Spinal cord (tissue), 10 donors: ENCODE results near the gene ZNF330. TPM values are rescaled to one million over a fixed set of nuclear protein-coding genes. Genes with fewer than 3 reads are reported as not detected.
"Not testable (repeated sequence)": the region's sequence is repeated elsewhere in the genome, so short reads cannot be mapped to it uniquely, and the experiment has no call there.

Experiments used
- DNase-seq, 6 donors: peaks; one replicate each; pipeline versions ENCODE4 v3.0.0 to v3.0.0-alpha.2; 2013 to 2015; ENCODE audit warnings: low spot score in 6 of 6, low read depth in 4 of 6
- H3K27ac ChIP-seq: one replicate; pipeline ENCODE4 v1.5.1; 2013; ENCODE audit warnings: low read depth, low read length, control low read depth
- H3K27me3 ChIP-seq: one replicate; pipeline ENCODE4 v1.6.1; 2013; ENCODE audit warnings: low read length; ENCODE audit not compliant: control insufficient read depth, insufficient read depth
- H3K36me3 ChIP-seq: one replicate; pipeline ENCODE4 v1.6.1; 2013; ENCODE audit warnings: low read length; ENCODE audit not compliant: control insufficient read depth, insufficient read depth
- H3K4me1 ChIP-seq: one replicate; pipeline ENCODE4 v1.6.1; 2013; ENCODE audit warnings: low read length; ENCODE audit not compliant: control insufficient read depth, insufficient read depth
- H3K4me3 ChIP-seq: one replicate; pipeline ENCODE4 v1.5.1; 2013; ENCODE audit warnings: low read depth, low read length, control low read depth
- H3K9me3 ChIP-seq: one replicate; pipeline ENCODE4 v1.6.1; 2013; ENCODE audit warnings: low read length; ENCODE audit not compliant: control insufficient read depth, insufficient read depth
- WGBS: methylation state at CpG from one replicate; pipeline ENCODE4 v1.1.5; 2013; ENCODE audit warnings: missing lambda C conversion rate; ENCODE audit not compliant: insufficient coverage; 5-methylcytosine and 5-hydroxymethylcytosine counted together
- polyA plus RNA-seq, 2 donors: library from polyadenylated mRNA; unstranded; fragments of 120-200 nt; gene quantifications; one replicate each; pipeline ENCODE4 v1.2.1, GENCODE V29; 2013; ENCODE audit not compliant: insufficient read length in 2 of 2
- total RNA-seq, 2 donors: library from RNA; depleted of rRNA in 1 of 2; stranded (reverse); fragments of 120-200 nt in 1 of 2; fragments of >200 nt in 1 of 2; gene quantifications; one replicate each; pipeline versions ENCODE4 v1.2.3 to v1.2.4, GENCODE V29; 2013 to 2014
- donor health status: healthy.

The ZNF330 gene
- total and polyA plus RNA-seq, 4 donors = 24.3 to 43.5 (median 36.6) TPM

DNA sequence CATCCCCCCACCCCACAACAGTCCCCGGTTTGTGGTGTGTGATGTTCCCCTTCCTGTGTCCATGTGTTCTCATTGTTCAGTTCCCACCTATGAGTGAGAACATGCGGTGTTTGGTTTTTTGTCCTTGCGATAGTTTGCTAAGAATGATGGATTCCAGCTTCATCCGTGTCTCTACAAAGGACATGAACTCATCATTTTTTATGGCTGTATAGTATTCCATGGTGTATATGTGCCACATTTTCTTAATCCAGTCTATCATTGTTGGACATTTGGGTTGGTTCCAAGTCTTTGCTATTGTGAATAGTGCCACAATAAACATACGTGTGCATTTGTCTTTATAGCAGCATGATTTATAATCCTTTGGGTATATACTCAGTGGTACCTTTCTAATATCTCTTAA, 6.6 kb downstream of the ZNF330 start:
- not testable (repeated sequence) for H3K9me3 ChIP-seq, H3K36me3 ChIP-seq, DNase-seq, H3K27ac ChIP-seq, H3K4me3 ChIP-seq, H3K27me3 ChIP-seq, H3K4me1 ChIP-seq
- no CpG with 5 or more reads among the region's 5 CpGs for WGBS

DNA sequence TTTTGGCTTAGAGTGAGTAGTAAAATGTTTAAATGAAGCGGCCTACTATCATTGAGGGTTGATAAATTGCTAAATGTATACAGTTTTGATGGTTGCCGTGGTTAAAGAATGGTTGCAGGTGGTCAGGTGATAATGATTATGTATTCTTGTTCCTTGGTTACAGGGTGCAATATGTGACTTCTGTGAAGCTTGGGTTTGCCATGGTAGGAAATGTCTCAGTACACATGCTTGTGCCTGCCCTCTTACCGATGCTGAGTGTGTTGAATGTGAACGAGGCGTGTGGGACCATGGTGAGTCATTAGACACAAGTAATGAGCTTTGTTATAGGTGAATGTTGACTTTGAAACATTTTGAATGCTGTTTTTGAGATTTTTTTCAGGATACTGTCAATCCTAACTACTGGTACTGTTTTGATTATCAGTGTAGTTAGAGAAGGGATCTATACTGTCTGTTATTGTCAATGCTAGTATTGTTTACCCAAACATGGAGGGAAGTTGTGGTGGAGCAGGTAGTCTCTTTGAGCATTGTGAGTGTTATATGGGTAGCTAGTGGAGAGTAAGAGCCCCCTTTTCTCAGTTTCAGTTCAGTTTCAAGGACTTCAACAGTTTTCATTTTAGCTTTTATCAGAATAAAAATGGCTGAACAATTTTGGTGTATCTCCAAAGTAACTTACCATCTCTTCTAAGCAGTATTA, 8.9 kb downstream of the ZNF330 start:
- Histone ChIP-seq H3K9me3 (no peaks in the 10 kb centered on the region), H3K4me3 (no peak overlapping the region), H3K27me3 (no peaks in the 10 kb centered on the region), H3K4me1 (no peaks in the 10 kb centered on the region), H3K36me3 (peaks cover 4% of the 10 kb centered on the region), H3K27ac (no peak overlapping the region)
- no peak for DNase-seq
- WGBS = 86% methylated on average over 5 of the region's 5 CpGs

DNA sequence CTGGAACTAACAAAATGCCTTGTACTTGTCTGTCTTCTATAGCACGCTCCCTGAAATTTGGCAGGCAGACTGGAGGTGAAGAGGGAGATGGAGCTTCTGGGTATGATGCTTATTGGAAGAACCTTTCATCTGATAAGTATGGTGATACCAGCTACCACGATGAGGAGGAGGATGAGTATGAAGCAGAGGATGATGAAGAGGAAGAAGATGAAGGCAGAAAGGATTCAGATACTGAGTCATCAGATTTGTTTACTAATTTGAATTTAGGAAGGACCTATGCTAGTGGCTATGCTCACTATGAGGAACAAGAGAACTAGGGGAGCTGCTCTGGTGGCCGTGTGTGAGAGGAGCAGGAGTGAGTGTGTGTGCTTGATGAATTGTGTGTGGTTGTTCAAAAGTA, 13.0 kb downstream of the ZNF330 start:
- no peak for DNase-seq
- Histone ChIP-seq H3K4me1 (no peaks in the 10 kb centered on the region), H3K4me3 (no peak overlapping the region), H3K9me3 (no peaks in the 10 kb centered on the region), H3K27ac (no peak overlapping the region), H3K36me3 (peaks cover 4% of the 10 kb centered on the region), H3K27me3 (no peaks in the 10 kb centered on the region)
- 94% methylated on average over 3 of the region's 3 CpGs for WGBS

DNA sequence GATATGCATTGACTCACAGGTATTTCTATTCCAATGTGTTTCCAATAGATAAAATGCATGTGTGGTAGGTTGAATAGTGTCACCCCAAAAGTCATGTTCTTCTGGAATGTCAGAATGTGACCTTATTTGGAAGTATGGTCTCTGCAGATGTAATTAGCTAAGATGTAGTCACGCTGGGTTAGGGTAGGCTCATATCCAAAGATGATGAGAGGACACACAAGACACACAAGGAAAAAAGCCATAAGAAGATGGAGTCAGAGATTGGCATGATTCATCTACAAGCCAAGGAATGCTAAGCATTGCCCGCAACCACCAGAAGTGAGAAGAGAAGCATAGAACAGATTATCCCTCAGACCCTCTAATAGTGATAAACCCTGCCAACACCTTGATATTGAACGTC, 17.5 kb downstream of the ZNF330 start:
- Histone ChIP-seq H3K27me3 (no peaks in the 10 kb centered on the region), H3K4me3 (no peak overlapping the region), H3K36me3 (peaks cover 4% of the 10 kb centered on the region), H3K9me3 (no peaks in the 10 kb centered on the region), H3K27ac (no peak overlapping the region), H3K4me1 (no peaks in the 10 kb centered on the region)
- 43% methylated on average over 1 of the region's 3 CpGs for WGBS
- DNase-seq = no peak

DNA sequence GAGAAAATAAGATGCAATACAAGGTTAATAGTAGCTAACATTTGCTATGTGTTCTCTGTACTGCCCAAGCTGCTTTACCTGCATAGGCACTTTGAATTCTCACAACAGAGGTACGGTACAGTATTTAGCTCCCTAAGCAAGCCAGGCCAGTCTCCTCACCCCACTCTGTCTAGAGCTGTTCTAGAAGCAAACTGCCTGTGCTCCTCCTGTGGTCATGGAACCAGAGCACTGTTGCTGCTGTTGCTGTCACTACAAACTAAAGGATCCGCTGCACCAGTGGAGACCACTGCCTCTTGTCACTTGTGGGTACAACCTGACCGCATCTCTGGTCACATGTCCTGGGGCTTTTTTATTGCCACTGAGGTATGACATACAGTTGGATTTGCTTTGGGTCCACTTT, 19.6 kb downstream of the ZNF330 start:
- H3K36me3 ChIP-seq = no peaks in the 10 kb centered on the region
- no peak overlapping the region for H3K4me3 ChIP-seq
- no peak overlapping the region for H3K27ac ChIP-seq
- DNase-seq = no peak
- H3K9me3 ChIP-seq = no peaks in the 10 kb centered on the region
- 90% methylated on average over 2 of the region's 3 CpGs for whole genome bisulfite sequencing
- no peaks in the 10 kb centered on the region for H3K4me1 ChIP-seq
- H3K27me3 ChIP-seq = no peaks in the 10 kb centered on the region

DNA sequence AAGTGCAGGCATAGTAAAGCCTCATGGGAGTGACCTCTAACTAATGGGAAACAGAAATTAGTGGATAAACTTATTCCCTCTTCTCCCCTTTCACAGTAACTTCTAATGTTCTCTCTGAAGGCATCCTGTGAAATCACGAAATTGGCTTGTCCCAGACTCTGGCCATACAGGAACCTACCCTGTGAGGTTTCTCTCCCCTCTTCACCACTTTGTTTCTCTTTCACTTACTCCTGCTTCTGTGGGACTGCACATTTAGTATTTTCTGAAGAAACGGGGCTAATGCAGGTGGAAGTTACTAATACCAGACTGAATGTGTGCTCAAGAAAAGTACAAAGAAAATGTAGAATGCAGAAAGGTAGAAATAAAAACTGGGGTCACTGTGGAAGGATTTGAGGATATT, 20.0 kb downstream of the ZNF330 start:
- 91% methylated on average over 2 of the region's 2 CpGs for WGBS
- Histone ChIP-seq H3K4me3 (no peak overlapping the region), H3K4me1 (no peaks in the 10 kb centered on the region), H3K9me3 (no peaks in the 10 kb centered on the region), H3K27me3 (no peaks in the 10 kb centered on the region), H3K27ac (no peak overlapping the region), H3K36me3 (no peaks in the 10 kb centered on the region)
- DNase-seq = no peak

DNA sequence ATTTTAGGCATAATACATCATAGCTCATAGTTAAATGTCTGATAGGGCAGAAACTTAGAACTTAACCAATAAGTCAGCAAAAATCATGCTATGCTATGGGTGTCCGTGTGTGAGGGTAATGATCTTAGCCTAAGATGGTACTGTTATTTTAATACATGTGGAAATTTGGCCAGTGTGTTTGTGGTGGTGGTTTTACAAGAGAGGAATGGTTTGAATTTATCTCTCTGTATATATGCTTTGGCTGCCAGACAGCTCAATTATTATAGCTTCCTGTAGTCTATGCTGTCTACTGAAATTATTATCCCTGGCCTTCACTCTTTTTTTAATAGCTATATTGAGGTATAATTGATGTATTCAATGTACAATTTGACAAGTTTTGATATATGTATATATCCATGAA, 21.3 kb downstream of the ZNF330 start:
- no peak overlapping the region for H3K4me3 ChIP-seq
- no peak overlapping the region for H3K27ac ChIP-seq
- no peak for DNase-seq
- no peaks in the 10 kb centered on the region for H3K36me3 ChIP-seq
- no CpG with 5 or more reads among the region's 1 CpG for WGBS
- no peaks in the 10 kb centered on the region for H3K27me3 ChIP-seq
- no peaks in the 10 kb centered on the region for H3K4me1 ChIP-seq
- no peaks in the 10 kb centered on the region for H3K9me3 ChIP-seq

DNA sequence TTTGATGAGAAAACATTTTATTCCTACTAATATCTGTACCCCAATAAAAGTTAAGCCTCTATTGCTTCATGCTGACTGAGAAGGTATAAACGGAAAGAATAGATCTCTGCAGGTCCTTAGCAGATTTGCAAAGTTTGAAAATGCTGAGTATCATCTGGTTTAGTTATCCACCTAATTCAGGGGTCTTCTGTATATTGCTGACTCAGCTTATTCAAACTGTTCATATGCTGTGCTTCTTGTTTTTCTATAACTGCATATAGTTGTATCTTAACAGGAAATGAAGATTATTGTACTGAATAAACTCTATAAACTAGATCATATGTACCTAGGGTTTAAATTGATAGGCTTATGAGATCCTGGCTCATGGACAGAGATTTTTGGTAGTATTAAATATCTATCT, 23.7 kb downstream of the ZNF330 start:
- Histone ChIP-seq H3K9me3 (no peaks in the 10 kb centered on the region), H3K27ac (no peak overlapping the region), H3K27me3 (no peaks in the 10 kb centered on the region), H3K4me3 (no peak overlapping the region), H3K36me3 (no peaks in the 10 kb centered on the region), H3K4me1 (no peaks in the 10 kb centered on the region)
- no CpG with 5 or more reads among the region's 1 CpG for WGBS
- no peak for DNase-seq

DNA sequence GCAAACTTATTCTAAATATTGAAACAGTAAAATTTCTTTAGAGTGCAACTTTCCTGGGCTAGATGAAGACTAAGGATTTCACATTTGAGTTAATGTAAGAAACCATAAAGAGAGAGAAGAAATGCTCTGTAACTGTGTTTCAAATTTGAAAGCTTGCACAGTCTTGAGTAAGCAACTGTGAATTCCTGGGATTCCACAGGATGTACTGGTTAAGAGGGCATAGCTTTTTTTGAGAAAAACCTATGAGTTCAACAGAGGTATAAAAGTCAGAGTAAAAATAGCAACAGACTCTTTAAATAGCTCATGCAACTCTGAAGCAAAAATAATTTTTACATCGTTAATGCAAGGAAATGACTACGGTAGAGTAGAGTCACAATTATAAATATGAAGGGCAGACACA, 25.5 kb downstream of the ZNF330 start:
- WGBS = no CpG with 5 or more reads among the region's 2 CpGs
- no peaks in the 10 kb centered on the region for H3K36me3 ChIP-seq
- no peaks in the 10 kb centered on the region for H3K4me1 ChIP-seq
- DNase-seq = no peak
- no peaks in the 10 kb centered on the region for H3K27me3 ChIP-seq
- H3K4me3 ChIP-seq = no peak overlapping the region
- H3K27ac ChIP-seq = no peak overlapping the region
- no peaks in the 10 kb centered on the region for H3K9me3 ChIP-seq

DNA sequence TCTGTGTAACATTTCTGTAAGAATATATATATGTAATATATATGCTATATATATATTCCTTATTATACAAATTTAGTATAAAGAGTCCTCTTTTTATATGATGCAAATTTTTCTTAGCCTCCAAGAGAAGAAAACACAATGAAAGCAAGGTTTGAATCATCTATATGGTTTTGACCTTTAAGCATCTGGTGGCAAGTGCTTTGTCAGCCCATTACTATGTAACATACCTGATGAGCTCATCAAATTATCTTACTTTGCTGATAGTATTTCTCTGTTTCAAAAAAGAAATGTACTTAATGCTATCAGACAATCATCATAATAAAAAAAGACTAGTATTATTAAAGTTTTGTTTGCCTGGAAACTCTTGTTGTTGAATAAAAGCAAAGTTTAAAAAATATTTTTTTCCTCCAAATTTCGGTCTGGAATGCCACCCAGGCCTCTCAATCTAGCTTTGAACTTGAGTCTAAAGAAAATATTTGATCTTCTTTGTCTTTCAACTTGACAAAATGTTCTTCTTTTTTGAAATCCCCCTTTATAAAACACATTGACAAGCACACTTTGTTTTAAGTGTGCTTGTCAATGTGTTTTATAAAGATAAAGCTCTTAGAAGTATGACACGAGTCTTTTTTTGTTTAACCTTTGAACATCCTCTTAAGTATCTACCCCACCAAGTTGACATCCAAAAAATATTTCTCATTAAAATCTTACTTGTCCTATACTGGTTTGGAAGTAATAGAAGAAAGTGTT, 26.2 kb downstream of the ZNF330 start:
- H3K27ac ChIP-seq = no peak overlapping the region

More for the DNA sequence above, 26.2 kb downstream of the ZNF330 start:
- DNase-seq = no peak
- Histone ChIP-seq H3K4me3 (no peak overlapping the region), H3K36me3 (no peaks in the 10 kb centered on the region), H3K4me1 (no peaks in the 10 kb centered on the region), H3K9me3 (no peaks in the 10 kb centered on the region), H3K27me3 (no peaks in the 10 kb centered on the region)
- WGBS = no CpG with 5 or more reads among the region's 2 CpGs
